Measurements from ENCODE around the gene DENND2C.
A peak's percentile ranks its signal among the peaks of the same experiment; 100 is the strongest.
"Not testable (repeated sequence)": the region's sequence is repeated elsewhere in the genome, so short reads cannot be mapped to it uniquely, and the experiment has no call there.

Gene DENND2C

GRCh38 chr1:114595602-114596001, 74.2 kb downstream of the DENND2C start:
- DNase-seq (no peak), ATAC-seq (no peak)

DNA sequence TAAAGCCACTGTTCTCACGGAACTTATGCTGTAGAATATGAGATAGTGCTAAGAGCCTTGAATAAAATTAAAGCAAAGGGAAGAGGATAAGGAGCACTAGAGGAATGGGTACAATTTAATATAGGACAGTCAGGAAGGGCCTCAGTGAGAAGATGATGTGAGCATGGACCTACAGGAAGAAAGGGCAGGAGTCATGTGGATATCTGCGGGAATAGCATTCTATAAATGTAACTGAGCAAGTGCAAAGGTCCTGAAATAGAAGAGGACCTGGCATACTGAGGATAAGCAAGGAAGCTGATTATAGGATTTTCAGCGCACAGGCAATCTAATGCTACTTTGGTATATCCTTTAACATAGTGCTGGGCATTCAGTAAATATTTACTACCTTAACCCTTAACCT, 75.8 kb downstream of the DENND2C start:
- ATAC-seq, result no peak
- no peak for DNase-seq

- ATAC-seq, result no peak
- DNase-seq, result no peak
Measured at GRCh38 chr1:114589122-114589521, 80.7 kb downstream of the DENND2C start.

GRCh38 chr1:114588196-114588689, 81.6 kb downstream of the DENND2C start:
- ATAC-seq (no peak), DNase-seq (no peak)

GRCh38 chr1:114587203-114587991, 82.5 kb downstream of the DENND2C start:
- no peak for ATAC-seq

DNA sequence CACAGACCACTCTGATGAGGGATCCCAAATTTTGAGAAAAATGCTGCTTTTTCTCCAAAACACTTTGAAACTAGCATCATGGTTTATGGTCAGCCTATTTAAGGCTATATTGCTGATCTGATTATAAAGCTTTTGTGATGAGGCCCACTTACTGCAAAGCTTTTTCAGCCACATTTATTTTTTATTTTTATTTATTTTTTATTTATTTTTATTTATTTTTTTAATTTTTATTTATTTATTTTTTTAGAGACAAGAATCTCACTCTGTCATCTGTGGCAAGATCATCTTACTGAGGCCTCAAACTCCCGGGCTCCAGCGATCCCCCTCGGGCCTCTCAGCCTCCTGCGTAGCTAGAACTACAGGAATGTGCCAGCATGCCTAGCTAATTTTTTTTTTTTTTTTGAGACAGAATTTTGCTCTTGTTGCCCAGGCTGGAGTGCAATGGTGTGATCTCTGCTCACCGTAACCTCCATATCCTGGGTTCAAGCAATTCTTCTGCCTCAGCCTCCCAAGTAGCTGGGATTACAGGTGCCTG, 83.3 kb downstream of the DENND2C start:
- ATAC-seq (no peak), DNase-seq (no peak)

More at GRCh38 chr1:114587203-114587991, 82.5 kb downstream of the DENND2C start:
- DNase-seq, result no peak

- no peak for ATAC-seq
Measured at GRCh38 chr1:114585231-114585630, 84.6 kb downstream of the DENND2C start.

DNA sequence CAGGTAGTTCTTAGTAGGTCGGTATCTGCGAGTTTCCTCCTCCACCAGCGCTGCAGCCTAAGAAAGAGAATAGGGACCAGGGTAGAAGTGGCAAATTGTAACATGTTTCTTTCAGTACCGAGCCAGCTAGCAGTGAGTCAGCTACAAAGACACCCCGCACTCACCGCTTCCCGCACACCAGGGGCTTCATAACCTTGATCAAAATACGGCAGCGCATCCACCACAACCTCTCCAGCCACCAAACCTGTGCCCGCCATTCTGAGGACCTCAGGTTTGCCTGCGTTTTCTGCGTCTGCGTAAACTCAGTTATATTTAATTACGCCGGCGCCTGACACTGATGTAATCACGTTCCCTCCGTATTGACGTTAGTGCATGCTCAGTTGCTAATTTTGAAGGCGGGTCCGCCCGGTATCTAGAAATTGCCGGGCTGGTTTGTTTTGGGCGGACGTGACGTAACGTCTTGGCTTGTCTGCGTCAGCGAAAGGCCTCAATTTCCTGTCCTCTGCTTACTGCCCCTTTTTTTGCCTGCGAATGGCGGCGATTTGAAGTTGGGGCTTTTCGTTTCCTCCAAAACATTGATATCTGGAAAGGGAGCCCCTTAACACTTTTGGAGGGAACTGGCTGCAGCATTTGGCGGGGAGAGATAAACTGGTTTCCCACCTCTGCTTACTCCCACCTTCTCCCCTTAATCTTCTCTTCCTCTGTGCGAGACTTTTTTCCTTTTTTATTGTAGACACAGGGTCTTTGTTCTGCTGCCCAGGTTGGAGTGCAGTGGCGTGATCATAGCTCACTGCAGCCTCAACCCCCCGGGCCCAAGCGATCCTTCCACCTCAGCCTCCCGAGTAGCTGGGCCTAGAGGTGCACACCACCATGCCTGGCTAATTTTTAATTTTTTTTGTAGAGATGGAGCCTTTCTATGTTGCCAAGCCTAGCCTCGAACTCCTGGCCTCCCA, 88.2 kb downstream of the DENND2C start, which contains the start of gene BCAS2:
TSS of gene BCAS2 (minus strand) at position 281 of the 953 bp plus-strand sequence. CDS start at position 257, 24 bp downstream.
- DNase-seq (peak; percentile 91), ATAC-seq (peak; percentile 99)

More at GRCh38 chr1:114585231-114585630, 84.6 kb downstream of the DENND2C start:
- no peak for DNase-seq

DNA sequence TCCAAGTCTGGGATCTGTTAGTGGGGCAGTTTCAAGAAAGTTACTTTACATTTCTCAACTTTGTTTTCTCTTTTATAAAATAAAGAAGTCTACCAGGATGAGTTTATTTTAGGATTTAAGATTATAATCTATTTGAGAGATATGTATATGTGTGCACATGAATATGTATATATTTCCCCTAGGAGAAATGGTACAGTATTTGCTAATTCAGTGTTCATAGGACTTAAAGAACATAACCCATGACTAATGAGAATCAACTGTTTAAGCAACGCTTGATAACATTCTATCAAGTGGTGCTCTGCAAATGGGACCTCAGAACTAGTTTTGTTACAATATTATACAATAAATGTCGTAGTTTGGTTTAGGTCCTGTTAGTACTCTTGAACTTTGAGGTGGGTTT, 95.5 kb downstream of the DENND2C start:
- DNase-seq, result no peak
- no peak for ATAC-seq

DNA sequence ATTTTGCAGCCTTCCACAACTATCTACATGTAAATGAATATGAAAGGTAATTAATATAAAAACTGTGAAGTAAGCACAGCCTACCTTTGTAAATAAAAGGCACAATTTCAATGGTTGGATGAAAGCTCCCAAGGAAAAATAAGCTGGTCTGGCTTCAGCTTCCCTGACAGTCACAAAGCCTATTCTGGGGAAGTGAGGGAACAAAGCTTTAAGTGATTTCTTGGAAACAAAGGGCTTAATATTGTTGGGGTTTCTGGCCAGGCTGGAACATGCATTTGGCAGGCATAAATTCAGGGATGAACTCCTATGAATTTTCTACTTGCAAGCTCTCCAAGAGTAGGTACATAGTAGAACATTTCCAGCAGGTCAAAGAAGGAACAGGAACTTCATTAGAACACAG, 105.7 kb downstream of the DENND2C start:
- DNase-seq (no peak), ATAC-seq (no peak)

GRCh38 chr1:114562978-114563510, 106.8 kb downstream of the DENND2C start:
- ATAC-seq, result not testable (repeated sequence)

DNA sequence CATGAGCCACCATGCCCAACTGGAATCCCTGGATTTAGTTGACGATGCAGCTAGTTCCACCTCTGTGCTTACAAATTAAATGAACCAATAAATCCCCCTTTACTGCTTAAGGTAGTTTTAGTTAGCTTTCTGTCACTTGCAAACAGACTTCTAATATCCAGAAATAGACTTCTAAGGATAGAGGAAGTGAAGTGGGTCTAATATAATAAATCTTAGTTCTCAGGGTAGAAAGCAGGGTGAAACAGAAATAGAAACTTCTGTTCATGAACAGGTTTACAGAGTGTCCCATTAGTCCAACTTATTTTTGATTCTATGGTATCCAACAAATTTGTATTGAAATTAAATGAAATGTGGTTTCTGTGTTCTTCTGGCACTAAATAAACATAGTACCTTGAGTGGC, 108.5 kb downstream of the DENND2C start:
- ATAC-seq, result no peak
- DNase-seq, result no peak

More at GRCh38 chr1:114562978-114563510, 106.8 kb downstream of the DENND2C start:
- not testable (repeated sequence) for DNase-seq

GRCh38 chr1:114559356-114559755, 110.5 kb downstream of the DENND2C start:
- DNase-seq, result no peak
- ATAC-seq, result no peak

DNA sequence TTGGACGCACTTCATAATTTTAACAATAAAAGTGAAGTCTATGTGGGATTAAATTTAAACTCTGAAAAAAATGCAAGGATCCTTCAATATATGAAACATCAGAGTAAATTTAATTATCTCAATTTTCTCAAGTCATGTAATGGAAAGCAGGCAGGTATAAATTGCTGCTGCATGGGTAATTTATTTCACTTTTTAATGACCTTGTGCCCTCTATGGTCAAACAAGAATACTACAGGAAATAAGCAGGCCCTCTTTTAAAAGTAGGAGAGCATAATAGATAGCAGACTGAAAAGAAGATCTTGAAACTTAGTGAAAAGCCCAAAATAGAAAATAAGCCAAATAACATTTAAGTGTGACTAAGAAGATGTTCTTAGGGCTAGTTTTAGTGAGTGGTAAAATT, 111.3 kb downstream of the DENND2C start:
- DNase-seq, result no peak
- ATAC-seq, result no peak

GRCh38 chr1:114554577-114554976, 115.3 kb downstream of the DENND2C start:
- no peak for ATAC-seq
- DNase-seq, result no peak

DNA sequence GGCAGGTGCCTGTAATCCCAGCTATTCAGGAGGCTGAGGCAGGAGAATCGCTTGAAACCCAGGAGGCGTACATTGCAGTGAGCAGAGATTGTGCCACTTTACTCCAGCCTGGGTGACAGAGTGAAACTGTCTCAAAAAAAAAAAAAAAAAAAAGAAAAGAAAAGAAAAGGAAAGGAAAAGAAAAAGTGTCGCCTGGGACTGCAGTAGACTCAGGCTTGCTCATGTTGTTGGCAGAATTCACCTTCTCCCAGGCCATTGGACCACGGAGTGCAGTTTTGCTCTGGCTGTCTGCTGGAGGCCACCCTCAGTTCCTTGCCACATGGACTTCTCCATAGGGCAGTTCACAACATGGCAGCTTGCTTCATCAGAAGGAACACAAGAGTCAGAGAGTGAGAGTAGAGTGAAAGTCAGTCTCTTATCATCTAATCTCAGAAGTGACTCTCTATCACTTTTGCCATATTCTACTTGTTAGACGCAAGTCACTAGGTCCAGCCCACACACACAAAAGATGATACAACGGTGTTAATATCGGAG, 117.7 kb downstream of the DENND2C start:
- ATAC-seq, result no peak

DNA sequence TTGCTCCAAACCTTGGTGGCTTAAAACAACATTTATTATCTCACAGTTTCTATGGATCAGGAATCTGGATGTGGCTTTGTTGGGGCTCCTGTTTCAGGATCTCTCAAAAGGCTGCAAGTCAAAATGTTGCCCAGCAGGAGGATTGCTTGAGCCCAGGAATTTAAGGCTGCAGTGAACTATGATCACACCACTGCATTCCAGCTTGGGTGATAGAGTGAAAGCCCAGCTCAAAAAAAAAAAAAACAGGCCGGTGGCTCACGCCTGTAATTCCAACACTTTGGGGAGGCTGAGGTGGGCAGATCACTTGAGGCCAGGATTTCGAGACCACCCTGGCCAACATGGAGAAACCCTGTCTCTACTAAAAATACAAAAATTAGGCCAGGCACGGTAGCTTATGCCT, 118.4 kb downstream of the DENND2C start:
- no peak for ATAC-seq
- no peak for DNase-seq

More for the DNA sequence above, 117.7 kb downstream of the DENND2C start:
- no peak for DNase-seq

DNA sequence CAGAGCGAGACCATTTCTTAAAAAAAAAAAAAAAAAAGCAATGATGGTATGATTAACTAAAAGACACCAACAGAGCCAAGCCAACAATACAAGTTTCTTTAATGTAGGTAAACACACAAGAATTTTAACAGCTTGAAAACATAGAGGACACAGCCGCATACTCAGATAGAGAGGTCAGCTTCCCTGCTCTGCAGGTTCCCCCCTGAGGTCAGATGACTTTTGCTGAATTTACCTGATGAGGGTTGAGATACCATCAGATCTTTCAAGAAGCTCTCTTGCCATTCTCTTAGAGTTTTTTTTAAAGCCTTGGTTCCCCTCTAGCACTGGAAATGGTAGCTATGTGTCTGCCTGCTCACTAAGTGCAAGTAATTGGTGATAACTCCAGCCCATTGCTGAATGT, 119.5 kb downstream of the DENND2C start:
- DNase-seq (no peak), ATAC-seq (no peak)

GRCh38 chr1:114549137-114549536, 120.7 kb downstream of the DENND2C start:
- ATAC-seq (no peak), DNase-seq (no peak)

GRCh38 chr1:114547076-114547475, 122.8 kb downstream of the DENND2C start:
- DNase-seq (no peak), ATAC-seq (no peak)

GRCh38 chr1:114545796-114546195, 124.1 kb downstream of the DENND2C start:
- no peak for DNase-seq
- ATAC-seq, result no peak

- ATAC-seq (no peak), DNase-seq (no peak)
Measured at GRCh38 chr1:114545315-114545714, 124.5 kb downstream of the DENND2C start.
